Measurements from ENCODE around the gene SLC6A8. TPM values are rescaled to one million over a fixed set of nuclear protein-coding genes. Genes with fewer than 3 reads are reported as not detected.

SLC6A8 gene
- total RNA-seq, 1 donor from 2014 or later = 229 TPM

DNA sequence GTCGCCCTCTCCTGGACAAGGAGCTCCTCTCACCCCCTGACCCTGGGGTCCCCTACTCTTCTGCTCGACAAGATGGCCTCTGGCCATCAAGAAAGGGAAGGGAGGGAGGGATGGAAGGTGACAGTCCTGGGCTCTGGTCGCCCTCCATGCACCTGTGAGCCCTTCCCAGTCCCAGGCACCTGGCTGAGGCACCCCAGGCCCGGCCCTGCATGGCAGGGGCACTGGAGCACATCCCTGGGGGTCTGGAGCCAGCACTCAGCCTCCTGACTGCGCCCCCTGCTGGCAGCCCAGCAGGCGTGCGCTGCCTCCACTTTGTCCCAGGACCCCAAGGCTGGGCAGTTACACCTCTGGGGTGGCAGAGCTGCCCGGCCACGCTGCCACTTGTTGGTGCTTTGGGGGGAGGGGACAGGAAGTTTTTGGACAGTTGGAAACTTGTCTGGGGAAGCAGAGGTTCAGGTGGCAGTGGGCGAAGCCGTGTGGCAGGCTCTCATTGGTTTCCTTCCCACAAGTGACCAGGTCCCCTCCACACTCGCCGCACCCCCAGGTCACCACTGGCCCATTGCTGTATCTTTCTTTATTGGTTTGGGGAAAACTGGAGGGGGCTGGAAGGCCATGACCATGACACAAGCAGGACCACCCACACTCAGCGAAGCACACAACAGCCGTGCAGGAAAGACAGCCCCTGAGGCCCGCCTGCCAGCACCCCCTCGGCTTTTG is 18.4 kb upstream of the SLC6A8 start:
- no peak for DNase-seq
- intact Hi-C loops (cut with micrococcal nuclease) = no loop called here
- Histone ChIP-seq H3K4me3 (no peak overlapping the region), H3K27me3 (ENCODE audit: low read depth) (peaks cover 15% of the 10 kb centered on the region), H3K27ac (replicated peaks) (no peak overlapping the region), H3K36me3 (no peaks in the 10 kb centered on the region), H3K9me3 (replicated peaks) (no peaks in the 10 kb centered on the region), H3K4me1 (no peaks in the 10 kb centered on the region)
- TF ChIP-seq, protein P1, sequence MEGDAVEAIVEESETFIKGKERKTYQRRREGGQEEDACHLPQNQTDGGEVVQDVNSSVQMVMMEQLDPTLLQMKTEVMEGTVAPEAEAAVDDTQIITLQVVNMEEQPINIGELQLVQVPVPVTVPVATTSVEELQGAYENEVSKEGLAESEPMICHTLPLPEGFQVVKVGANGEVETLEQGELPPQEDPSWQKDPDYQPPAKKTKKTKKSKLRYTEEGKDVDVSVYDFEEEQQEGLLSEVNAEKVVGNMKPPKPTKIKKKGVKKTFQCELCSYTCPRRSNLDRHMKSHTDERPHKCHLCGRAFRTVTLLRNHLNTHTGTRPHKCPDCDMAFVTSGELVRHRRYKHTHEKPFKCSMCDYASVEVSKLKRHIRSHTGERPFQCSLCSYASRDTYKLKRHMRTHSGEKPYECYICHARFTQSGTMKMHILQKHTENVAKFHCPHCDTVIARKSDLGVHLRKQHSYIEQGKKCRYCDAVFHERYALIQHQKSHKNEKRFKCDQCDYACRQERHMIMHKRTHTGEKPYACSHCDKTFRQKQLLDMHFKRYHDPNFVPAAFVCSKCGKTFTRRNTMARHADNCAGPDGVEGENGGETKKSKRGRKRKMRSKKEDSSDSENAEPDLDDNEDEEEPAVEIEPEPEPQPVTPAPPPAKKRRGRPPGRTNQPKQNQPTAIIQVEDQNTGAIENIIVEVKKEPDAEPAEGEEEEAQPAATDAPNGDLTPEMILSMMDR (IDR thresholded peaks at IDR 0.05; ENCODE audit: borderline replicate concordance) = peak; percentile 75

DNA sequence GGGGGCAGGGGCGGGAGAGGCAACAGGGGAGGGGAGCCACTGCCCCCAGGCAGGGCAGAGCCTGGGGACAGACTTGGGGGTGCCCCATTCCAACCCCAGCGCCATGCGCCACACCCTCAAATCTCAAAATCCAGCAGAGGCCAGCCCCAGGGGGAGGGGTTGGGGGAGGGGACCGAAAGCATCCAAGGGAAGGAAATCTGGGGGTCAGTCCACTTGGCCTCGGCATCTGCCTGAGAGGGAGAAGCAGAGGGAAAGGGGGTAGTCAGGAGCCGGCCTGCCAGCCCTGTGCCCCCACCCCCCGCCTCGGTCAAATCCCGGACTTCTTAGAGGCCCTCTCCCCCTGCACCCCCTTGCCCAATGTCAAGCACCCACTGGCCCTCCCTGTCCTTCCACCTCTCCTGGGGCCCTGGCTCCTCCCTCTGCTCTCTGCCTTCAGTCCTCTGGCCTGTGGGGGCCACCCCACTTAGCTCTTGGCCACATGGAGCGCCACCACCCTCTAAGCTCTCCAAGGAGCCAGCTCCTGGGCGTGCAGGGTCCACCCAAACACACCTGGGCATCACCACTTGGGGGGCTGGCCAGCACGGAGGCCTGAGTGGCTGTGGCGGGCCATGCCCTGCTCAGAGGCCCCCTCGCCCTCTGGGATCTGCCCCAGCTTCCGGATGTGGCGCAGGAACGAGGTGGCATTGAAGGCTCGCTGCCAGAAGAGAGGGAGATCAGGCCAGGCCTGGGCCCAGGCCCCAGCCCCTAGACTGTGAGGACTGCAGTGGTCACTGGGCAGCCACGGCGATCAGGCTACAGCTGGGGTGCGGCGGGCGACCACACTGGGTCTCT is 17.6 kb upstream of the SLC6A8 start:
- intact Hi-C loops (cut with micrococcal nuclease) = no loop called here
- no peak overlapping the region for H3K4me3 ChIP-seq
- H3K4me1 ChIP-seq = no peaks in the 10 kb centered on the region
- no peaks in the 10 kb centered on the region for H3K9me3 ChIP-seq (replicated peaks)
- no peaks in the 10 kb centered on the region for H3K36me3 ChIP-seq
- no peak overlapping the region for H3K27ac ChIP-seq (replicated peaks)
- no peak for DNase-seq
- H3K27me3 ChIP-seq (ENCODE audit: low read depth) = peaks cover 20% of the 10 kb centered on the region
- TF ChIP-seq, protein P1 (IDR thresholded peaks at IDR 0.05; ENCODE audit: borderline replicate concordance) = no peak

DNA sequence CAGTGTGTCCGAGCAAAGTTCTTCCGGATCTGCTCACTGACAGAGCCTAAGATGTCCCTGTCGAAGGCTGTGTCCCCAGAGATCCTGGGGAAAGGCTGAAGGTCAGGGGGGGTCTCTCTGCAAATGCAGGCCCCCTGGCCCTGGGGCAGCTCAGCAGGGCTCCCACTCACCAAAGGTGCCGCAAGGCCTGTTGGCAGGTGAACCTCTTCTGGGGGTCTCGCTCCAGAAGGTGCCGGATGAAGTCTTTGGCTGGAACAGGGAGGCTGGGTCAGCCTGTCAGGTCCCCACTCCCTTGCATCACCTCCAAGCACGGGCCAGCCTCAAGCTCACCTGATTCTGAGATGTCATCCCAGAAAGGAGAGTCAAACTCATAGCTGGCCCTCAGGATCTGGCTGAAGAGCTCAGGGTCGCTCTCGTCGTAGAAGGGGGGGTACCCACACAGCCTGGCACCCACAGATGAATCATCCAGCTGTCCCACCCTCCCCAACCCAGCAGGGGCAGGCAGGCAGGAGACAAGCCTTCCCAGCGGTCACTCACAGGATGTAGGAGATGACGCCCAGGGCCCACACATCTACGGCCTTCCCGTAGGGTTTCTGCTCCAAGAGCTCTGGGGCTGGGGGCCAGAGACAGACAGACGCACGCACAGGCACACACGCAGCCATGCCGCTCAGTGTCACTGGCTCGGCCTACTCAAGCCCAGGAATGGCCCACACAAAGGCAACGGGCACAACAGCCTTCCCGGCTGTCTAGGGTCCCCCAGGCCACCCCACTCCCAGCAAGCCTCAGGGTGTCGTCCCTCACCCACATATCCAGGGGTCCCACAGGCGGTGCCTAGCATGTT is 16.8 kb upstream of the SLC6A8 start:
- TF ChIP-seq, protein P1 (IDR thresholded peaks at IDR 0.05; ENCODE audit: borderline replicate concordance) = no peak
- intact Hi-C loops (cut with micrococcal nuclease) = no loop called here
- Histone ChIP-seq H3K4me1 (no peaks in the 10 kb centered on the region), H3K27ac (replicated peaks) (no peak overlapping the region), H3K9me3 (replicated peaks) (no peaks in the 10 kb centered on the region), H3K27me3 (ENCODE audit: low read depth) (peaks cover 20% of the 10 kb centered on the region), H3K4me3 (no peak overlapping the region), H3K36me3 (no peaks in the 10 kb centered on the region)
- DNase-seq = no peak

DNA sequence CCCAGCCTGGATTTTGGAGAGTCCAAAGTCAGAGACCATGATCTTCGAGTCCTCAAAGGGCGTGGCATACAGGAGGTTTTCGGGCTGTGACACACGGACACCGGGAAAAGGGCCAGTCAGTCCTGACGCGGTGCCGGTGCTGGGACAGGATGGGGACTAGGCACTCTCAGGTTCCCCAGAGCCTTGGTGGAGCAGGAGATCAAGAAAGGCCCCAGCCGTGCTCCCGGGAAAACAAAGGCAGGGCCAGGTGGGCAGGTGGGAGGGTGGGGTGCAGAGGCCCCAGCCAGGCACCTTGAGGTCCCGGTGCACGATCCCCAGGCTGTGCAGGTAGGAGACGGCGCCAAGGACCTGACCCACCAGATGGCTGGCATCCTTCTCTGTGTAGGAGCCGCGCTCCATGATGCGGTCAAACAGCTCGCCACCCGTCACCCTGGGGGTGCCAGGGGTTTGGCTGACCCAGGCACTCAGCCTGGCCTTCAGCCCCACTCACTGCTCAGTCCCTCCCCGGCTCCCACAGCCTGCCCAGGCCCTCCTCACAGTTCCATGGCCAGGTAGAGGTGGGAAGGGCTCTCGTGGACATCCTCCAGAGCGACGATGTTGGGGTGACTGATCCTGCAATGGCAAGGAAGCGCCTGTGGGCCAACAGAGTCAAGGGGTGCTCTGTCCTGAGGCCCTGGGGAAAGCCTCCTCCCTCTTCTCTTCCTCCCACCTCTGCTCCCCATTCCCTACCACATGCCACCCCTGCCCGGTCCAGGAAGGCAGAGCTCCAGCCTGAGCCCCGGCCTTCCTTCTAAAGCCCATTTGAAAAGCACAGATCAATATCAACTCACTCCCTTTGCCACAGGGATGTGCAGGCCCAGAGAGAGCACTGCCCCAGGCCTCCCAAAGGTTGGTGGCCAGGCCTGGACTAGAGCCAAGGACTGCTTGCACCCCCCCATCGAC is 15.9 kb upstream of the SLC6A8 start:
- TF ChIP-seq, protein P1 (IDR thresholded peaks at IDR 0.05; ENCODE audit: borderline replicate concordance) = no peak

More for the DNA sequence above, 15.9 kb upstream of the SLC6A8 start:
- no peak for DNase-seq
- intact Hi-C loops (cut with micrococcal nuclease) = no loop called here
- peaks cover 20% of the 10 kb centered on the region for H3K27me3 ChIP-seq (ENCODE audit: low read depth)
- H3K4me1 ChIP-seq = no peaks in the 10 kb centered on the region
- H3K36me3 ChIP-seq = no peaks in the 10 kb centered on the region
- no peak overlapping the region for H3K27ac ChIP-seq (replicated peaks)
- no peak overlapping the region for H3K4me3 ChIP-seq
- no peaks in the 10 kb centered on the region for H3K9me3 ChIP-seq (replicated peaks)

Data from left ventricle myocardium inferior (tissue), 1 donor.